Right lobe of liver (tissue), 6 donors: ENCODE data around the gene TMEM140. TPM values are rescaled to one million over a fixed set of nuclear protein-coding genes. Genes with fewer than 3 reads are reported as not detected.

Experiments
- ATAC-seq, 4 donors: fragments of 200-7000 bp; cut with Tn5 transposase; one replicate each; pipeline ENCODE4 v1.9.1; 2020; ENCODE audit warnings: mild to moderate bottlenecking in 4 of 4, moderate library complexity in 4 of 4
- DNase-seq, 3 donors: peaks; one replicate each; pipeline ENCODE4 v3.0.0-alpha.2; 2020
- H3K27ac ChIP-seq, 3 donors: fragments of 200-600 bp; one replicate each; pipeline ENCODE4 v1.8.0; 2022
- H3K27me3 ChIP-seq, 2 donors: fragments of 200-600 bp; one replicate each; pipeline ENCODE4 v1.8.0; 2022
- H3K36me3 ChIP-seq, 4 donors: fragments of 200-600 bp; sonication (generic) in 1 of 4; one replicate each; pipeline versions ENCODE4 v1.5.1 to v1.8.0; 2017 to 2022; ENCODE audit warnings: control low read depth in 1 of 4
- H3K4me1 ChIP-seq, 4 donors: fragments of 200-600 bp; sonication (generic) in 1 of 4; one replicate each; pipeline versions ENCODE4 v1.5.1 to v1.8.0; 2017 to 2022; ENCODE audit warnings: control low read depth in 1 of 4
- H3K4me3 ChIP-seq, 3 donors: fragments of 200-600 bp; one replicate each; pipeline ENCODE4 v1.8.0; 2022
- H3K9me3 ChIP-seq, 4 donors: fragments of 200-600 bp; sonication (generic) in 1 of 4; one replicate each; pipeline versions ENCODE4 v1.5.1 to v1.8.0; 2017 to 2022; ENCODE audit warnings: control low read depth in 1 of 4
- POLR2A ChIP-seq: fragments of 450-650 bp; IDR thresholded peaks from one replicate; pipeline ENCODE4 v1.6.1; 2017; ENCODE audit warnings: antibody characterized with exemption, mild to moderate bottlenecking
- WGBS: methylation state at CpG from one replicate; pipeline ENCODE4 v1.1.6; 2018; ENCODE audit warnings: low coverage, low lambda C conversion rate; ENCODE audit not compliant: insufficient coverage; ENCODE audit errors: missing lambda C conversion rate; 5-methylcytosine and 5-hydroxymethylcytosine counted together
- intact Hi-C, 2 donors: fragments of 100-400 bp; cut with DNase I; formaldehyde crosslinking; loops; one replicate each; pipeline versions ENCODE4 v1.11.2 to v1.14.1; 2022
- total RNA-seq, 6 experiments: library from RNA; depleted of rRNA in 2 of 6; stranded (reverse); fragments of >200 nt in 2 of 6; fragmentation: NEBNext Ultra II Directional in 3 of 6; extraction: Animal tissue kit (Norgen Biotek cat#: 25700) in 3 of 6; gene quantifications; one replicate each; pipeline versions ENCODE4 v1.1.0 to v1.2.4, GENCODE V29; 2016 to 2023
- TF ChIP-seq, protein P1 (sequence below), 4 donors: fragments of 200-600 bp in 3 of 4; fragments of 450-650 bp in 1 of 4; IDR thresholded peaks; one replicate each; pipeline versions ENCODE4 v1.5.1 to v1.8.0; 2016 to 2022; ENCODE audit warnings: antibody characterized with exemption in 4 of 4, mild to moderate bottlenecking in 2 of 4
- donor health status: DM: no; HTN: yes; CAD: no.
- donor health status: DM: no; HTN: no; CAD: no.
- donor health status: DM: no; HTN: no; CAD: no.
- donor health status: DM: no; HTN: yes; CAD: no.
- donor health status: DM: no; HTN: yes; CAD: no.

Gene TMEM140
- total RNA-seq, 6 experiments from 2014 or later, result 31.2 to 58.9 (median 37.4) TPM

DNA sequence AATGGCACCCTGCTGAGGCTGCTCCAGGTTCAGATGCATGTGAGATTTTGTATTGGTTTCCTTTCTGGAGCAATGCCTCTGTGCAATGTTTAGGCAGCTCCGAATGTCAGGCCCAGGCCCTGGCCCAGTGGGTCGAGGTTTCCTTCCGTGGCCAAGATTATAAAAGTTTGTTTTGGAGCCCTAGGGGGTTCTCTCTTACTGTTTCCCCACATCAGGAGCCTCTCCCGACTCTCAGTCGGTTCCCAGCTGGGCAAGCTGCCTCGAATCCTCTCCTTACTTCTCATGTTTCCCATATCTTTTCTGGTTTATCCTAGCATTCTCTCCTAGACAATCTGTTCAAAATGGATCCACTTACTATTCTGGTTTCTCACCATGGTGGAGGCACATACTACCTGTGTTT is 11.0 kb downstream of the TMEM140 start:
- DNase-seq, result no peak
- H3K36me3 ChIP-seq, result peaks cover 0 to 3% (median 0%) of the 10 kb centered on the region in 4 donors
- H3K9me3 ChIP-seq, result no peaks in the 10 kb centered on the region
- WGBS, result 89% methylated on average over 3 of the region's 6 CpGs
- H3K27ac ChIP-seq, result peak overlapping the region; percentile 22 to 68 (median 48)
- H3K27me3 ChIP-seq, result no peaks in the 10 kb centered on the region
- intact Hi-C loops, result no loop called here
- TF ChIP-seq, protein P1, sequence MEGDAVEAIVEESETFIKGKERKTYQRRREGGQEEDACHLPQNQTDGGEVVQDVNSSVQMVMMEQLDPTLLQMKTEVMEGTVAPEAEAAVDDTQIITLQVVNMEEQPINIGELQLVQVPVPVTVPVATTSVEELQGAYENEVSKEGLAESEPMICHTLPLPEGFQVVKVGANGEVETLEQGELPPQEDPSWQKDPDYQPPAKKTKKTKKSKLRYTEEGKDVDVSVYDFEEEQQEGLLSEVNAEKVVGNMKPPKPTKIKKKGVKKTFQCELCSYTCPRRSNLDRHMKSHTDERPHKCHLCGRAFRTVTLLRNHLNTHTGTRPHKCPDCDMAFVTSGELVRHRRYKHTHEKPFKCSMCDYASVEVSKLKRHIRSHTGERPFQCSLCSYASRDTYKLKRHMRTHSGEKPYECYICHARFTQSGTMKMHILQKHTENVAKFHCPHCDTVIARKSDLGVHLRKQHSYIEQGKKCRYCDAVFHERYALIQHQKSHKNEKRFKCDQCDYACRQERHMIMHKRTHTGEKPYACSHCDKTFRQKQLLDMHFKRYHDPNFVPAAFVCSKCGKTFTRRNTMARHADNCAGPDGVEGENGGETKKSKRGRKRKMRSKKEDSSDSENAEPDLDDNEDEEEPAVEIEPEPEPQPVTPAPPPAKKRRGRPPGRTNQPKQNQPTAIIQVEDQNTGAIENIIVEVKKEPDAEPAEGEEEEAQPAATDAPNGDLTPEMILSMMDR (IDR thresholded peaks at IDR 0.05), result no peak
- TF ChIP-seq POLR2A, result no peak
- no peak for ATAC-seq
- peaks cover 0 to 54% (median 12%) of the 10 kb centered on the region in 4 donors for H3K4me1 ChIP-seq
- H3K4me3 ChIP-seq, result no peak overlapping the region

DNA sequence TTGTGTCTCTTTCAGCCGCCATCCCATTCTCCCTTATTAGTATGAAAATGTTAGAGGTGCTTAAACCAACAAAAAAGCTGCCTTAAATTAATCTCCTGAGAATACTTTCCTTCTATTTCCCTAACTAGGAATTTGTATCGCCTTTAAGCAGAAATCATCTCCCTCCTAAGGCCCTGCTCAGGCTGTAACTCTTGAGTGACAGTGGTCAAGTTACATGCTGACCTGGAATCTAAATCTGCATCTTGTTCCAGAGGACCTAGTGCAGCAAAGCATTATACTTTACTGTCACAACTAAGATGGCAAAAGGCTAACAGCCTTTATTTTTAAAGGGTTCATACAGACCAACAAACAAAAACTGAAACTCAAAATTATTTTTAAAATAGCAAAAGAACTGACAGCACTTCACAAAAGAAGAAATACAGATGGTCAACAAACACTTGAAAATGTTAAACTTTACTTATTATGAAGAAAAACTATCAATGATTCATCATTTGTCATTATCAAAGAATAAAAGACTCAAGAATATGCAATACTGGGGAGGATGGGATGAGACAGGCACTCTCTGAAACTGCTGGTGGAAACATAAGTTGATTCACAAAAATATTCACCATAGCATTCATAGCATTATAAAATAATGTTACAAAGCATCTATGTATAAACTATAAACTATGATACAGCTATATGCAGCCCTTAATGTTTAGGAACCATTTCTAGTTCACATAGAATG is 11.7 kb downstream of the TMEM140 start:
- Histone ChIP-seq H3K9me3 (no peaks in the 10 kb centered on the region), H3K27me3 (no peaks in the 10 kb centered on the region), H3K4me3 (no peak overlapping the region), H3K27ac (peak overlapping the region; percentile 22 to 68 (median 48)), H3K36me3 (peaks cover 0 to 4% (median 1%) of the 10 kb centered on the region in 4 donors), H3K4me1 (peaks cover 0 to 51% (median 12%) of the 10 kb centered on the region in 4 donors)
- intact Hi-C loops, result no loop called here
- WGBS, result 91% methylated on average over 2 of the region's 2 CpGs
- TF ChIP-seq, protein P1 (IDR thresholded peaks at IDR 0.05), result no peak
- TF ChIP-seq POLR2A, result no peak
- ATAC-seq (no peak), DNase-seq (no peak)

DNA sequence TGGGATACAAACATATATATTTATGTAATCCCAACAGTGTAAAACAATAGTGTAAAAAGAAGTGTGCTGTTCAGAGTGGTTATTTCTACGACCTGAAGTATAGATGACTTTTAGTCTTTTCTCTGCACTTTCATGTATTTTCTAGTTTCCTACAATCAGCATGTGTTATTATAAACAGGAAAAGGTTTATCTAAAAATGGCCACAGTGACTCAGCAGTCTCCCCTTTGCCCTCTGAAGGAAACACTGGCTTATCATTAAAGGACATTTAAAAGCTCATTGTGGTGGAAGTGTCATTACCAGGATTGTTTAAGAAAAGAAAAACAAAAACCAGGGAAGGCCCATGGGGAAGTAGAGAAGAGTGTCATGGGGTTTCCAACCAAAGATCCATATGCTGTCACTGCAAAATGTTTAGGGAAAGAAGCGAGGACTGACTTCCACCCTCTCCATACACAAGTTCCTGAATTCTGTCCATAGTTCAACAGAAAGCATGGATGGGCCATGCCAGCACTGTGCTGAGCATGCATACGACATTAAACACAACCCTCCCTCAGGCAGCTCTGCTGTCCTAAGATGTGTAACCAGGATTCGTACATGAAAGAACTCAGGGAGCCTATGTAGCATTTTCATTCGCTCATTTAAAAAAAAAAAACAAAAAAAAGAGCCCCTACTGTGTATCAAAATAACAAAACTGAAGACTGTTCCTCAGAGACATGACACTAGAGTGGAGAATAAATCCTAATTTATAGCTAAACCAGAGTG is 12.4 kb downstream of the TMEM140 start:
- no peak for TF ChIP-seq POLR2A
- TF ChIP-seq, protein P1 (IDR thresholded peaks at IDR 0.05), result no peak
- H3K9me3 ChIP-seq, result no peaks in the 10 kb centered on the region
- ATAC-seq (peak; percentile 53 to 69 (median 64)), DNase-seq (no peak)
- H3K4me3 ChIP-seq, result no peak overlapping the region
- 51% methylated on average over 4 of the region's 5 CpGs for WGBS
- peaks cover 0 to 12% (median 1%) of the 10 kb centered on the region in 4 donors for H3K36me3 ChIP-seq
- H3K27me3 ChIP-seq, result no peaks in the 10 kb centered on the region
- intact Hi-C loops, result no loop called here
- peaks cover 0 to 51% (median 14%) of the 10 kb centered on the region in 4 donors for H3K4me1 ChIP-seq
- peak overlapping the region; percentile 22 to 68 (median 48) for H3K27ac ChIP-seq

DNA sequence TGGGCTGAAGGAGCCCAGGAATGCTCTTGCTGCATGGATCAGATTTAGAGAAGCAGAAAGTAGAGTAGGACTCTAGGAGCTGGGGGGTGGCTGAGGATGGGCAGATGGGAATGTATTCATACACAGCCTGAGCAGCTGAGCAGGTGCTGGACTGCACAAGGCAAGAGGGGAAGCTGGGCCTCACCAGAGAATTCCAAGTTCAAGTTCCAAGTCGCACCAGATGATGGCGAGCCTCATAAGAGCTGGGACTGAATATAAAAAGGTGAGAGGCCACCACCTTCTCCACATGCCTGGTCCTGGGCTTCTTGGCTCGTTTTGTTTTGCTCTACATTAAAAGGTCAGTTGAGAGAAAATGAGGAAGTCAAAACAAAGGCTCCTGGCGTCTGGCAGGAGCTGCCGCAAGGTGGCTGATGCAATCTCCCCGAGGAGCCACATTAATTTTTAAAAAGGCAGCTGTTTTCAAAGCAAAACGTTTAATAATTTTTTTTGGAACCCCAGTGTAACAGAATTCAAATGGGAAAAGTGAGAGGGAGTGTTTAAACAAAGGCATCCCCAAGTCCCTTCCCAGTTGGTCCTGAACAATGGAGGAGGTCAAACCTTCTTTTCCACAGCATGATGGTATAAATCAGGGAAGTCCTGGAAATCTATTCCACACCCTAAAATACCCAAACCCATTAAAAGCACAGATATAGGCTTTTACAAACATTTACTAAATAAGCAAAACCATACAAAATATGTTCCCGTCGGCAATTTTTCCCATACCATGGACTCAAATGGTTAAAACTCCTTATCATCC is 13.2 kb downstream of the TMEM140 start:
- TF ChIP-seq, protein P1 (IDR thresholded peaks at IDR 0.05), result no peak
- TF ChIP-seq POLR2A, result no peak
- H3K27ac ChIP-seq, result peak overlapping the region; percentile 16 to 68 (median 48)
- no peak overlapping the region for H3K4me3 ChIP-seq
- H3K27me3 ChIP-seq, result no peaks in the 10 kb centered on the region
- peaks cover 0 to 20% (median 1%) of the 10 kb centered on the region in 4 donors for H3K36me3 ChIP-seq
- ATAC-seq, result peak; percentile 4 to 14 (median 12)
- intact Hi-C loops, result no loop called here
- H3K9me3 ChIP-seq, result no peaks in the 10 kb centered on the region
- 57% methylated on average over 7 of the region's 9 CpGs for WGBS
- peaks cover 0 to 51% (median 14%) of the 10 kb centered on the region in 4 donors for H3K4me1 ChIP-seq
- no peak for DNase-seq
